ENCODE results near the gene AMFR.

AMFR gene

DNA sequence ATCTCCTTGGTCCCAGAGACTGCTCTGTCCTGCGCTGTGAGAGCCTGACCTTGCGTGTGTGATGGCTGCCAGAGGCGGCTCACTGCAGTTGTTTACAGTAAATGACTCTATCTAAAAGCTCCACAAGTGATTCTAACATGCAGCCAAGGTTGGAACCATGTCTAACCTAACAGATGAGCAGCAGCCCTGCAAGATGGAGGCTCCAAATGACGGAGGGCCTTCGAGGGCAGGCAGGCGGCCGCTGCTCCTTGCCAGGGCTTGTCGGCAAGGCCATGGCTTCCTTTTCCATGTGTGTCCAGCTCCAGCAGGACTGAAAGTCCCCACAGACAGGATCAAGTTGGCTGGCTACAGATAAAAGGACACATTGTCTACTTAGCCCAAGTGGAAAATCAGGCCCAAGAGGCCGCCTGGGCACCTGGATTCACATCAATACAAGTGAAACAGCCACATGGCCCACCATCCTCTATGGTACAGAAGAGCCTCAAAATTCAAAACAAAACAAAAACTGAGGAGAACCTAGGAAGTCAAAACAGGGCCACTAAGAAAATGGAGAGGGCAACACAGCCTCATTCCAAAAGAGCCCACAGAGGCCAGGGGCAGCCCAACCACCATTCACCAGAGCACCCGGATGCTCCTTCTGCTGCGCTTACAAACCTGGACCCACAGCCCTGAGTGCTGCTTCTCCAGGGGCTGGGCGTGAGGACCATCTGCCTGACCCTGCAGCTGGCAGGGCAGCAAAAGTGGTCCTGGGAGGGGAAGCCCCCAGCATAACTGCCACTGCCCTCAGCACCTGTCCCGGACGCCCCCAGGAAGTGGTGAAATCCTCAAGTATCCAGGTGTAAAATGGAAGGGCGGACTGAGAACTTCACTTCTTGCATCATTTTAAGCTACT lies 65.0 kb downstream of the AMFR start:
- DNase-seq = no peak

DNA sequence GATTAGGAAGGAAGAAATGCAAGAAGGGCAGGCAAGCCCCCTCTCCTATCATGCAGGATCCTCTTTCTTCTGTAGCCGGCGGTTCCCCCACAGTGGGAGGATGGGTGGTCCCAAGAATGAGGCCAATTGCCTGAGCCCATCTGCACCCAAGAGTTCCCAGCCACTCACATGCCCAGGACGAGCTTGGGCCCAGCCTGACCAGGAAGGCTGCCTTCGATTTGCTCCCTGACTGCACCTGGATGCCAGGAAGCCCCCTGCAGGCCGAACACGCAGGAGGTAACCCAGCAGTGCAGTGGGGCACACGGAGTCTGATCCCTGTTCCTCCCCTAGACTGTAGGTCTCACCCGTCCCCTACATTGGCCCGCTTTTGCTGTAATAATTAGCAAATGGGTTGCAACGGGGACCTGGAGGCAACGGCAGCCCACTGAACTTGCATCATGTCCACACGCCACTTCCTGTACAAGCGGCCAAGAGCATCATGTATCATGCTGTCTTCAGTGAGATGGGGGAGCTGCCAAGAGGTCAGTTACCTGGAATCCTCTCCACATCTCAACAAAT lies 67.5 kb downstream of the AMFR start:
- DNase-seq = no peak

DNA sequence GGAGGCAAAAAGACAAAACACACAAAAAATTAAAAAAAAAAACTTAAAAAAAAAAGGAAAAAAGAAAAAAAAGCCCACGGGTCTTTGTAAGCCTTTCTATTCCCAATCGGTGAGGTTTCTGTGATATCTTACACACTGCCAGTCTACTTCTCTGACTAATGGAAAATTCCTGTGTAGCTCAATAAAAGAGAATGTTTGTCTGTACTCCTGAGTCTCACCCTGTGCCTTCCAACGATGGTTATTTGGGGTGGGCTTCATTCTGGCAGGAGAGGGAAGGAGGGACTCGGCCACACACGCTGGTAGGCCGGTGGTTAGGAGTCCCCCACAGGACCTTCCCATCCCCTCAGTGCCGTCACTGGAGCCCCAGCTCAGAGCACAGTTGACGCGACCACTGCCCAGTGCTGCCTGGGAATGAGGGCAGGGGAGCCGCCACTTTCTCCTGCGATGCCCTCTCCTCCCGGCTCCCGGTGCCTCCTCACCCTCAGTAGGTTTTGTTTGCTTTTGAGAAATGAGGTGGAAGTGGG lies 68.0 kb downstream of the AMFR start:
- DNase-seq = no peak

DNA sequence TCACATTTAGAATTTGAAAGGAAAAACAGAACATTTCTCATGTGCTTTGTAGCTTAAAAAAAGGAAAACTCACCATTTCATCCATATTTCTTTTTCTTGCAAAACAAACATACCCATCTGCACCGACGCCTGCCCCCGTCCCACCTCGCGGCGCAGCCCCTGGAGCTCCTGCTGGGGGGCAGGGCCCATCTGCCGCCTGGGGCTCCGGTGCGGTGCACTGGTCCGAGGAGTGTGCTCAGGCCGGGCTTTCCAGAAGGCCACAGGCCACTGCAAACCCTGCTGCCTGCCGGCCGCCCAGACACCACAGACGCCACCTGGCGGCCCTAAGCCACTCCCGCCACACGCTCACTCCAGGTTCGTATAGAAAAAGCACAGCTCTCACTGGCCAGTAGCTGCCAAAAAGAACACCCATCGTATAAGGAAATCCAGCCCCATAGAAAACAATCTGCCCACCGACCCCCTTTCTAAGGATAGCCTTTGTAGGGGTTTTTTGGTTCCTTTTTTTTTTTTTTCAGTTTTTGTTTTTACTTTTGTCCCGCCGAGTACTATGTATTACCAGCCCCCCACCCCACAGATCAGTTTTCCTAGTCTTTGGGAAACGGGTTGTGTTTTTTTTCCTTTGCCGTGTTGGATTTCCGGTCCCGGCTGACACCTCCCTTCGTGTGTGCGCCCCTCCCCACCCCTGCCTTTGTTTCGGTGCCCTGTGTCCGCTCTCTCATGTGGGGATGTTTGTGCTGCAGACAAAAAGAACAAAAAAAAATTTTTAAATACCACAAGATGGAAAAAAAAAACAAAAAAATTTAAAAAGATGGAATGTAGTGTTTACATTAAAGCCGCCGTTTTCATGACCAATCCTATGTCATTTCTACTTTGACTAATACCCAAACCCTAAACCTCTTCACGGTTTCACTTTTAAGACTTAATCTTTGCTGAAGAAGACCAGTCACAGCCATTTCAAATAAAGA lies 68.8 kb downstream of the AMFR start:
- no peak for DNase-seq

DNA sequence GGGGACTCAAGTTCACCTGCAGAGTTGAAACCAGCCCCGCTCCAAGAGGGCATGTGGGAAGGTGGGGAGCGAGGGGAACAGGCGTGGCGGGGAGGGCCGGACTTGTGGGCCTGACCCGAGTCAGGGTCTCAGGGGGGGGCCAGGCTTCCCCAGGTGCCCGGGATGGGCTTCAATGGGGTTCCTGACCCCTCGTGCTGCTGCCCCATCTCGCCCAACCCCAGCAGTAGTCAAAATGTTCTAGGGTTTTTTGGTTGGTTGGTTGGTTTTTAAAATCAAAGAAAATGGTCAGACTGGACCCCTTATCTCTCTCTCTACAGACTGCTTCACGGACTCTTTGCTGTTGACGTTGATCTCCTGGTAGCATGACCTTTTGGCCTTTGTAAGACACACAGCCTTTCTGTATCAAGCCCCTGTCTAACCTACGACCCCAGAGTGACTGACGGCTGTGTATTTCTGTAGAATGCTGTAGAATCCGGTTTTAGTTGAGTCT lies 69.5 kb downstream of the AMFR start:
- no peak for DNase-seq

DNA sequence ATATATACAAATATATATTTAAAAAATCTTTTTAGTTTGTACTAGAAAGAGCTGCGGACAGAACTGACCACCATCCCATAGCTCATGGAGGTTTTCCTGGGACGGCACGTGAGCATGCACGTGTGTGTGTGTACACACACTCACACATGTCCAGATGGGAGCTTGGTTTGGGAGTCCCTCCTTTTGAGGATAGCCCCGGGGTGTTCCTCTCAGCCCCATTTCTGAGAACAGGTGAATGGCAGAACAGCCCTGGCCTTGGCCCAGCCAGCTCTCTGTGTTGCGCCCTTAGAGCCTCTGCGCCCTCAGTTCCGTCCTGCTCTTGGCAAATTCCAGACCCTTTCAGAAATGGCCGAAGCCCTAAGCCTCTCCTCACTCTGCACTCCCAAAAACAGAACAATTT lies 70.1 kb downstream of the AMFR start:
- no peak for DNase-seq

DNA sequence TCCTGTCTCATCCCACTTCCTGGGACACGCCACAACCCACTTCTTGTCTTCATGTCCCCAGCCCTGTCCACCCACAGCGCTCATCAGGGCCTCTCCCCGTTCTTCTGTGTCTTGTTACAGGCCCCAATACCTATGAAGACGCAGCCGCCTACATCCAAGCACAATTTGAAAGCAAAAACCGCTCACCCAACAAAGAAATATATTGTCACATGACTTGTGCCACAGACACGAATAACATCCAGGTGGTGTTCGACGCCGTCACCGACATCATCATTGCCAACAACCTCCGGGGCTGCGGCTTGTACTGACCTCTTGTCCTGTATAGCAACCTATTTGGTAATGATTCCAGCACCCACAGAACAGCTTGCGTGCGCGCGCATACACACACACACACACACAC lies 70.6 kb downstream of the AMFR start:
- DNase-seq = no peak

DNA sequence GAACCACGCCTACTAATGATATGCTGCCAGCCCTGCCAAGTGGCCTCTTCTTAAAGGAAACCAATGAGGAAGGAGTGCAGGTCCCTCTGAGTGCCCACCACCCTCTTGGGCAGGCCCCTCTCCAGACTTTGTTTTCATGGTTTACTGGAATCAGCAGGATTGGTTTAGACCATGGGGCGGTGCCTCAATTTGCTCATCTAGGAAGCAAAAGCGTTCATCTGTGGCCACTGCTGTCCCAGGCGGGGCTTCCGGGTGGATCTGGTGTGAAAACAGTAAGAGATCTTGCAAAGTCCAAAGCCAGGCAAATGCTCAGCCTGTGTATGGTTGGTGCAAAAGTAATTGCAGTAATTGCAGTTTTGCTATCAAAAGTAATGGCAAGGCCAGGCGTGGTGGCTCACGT lies 71.3 kb downstream of the AMFR start:
- DNase-seq = no peak

DNA sequence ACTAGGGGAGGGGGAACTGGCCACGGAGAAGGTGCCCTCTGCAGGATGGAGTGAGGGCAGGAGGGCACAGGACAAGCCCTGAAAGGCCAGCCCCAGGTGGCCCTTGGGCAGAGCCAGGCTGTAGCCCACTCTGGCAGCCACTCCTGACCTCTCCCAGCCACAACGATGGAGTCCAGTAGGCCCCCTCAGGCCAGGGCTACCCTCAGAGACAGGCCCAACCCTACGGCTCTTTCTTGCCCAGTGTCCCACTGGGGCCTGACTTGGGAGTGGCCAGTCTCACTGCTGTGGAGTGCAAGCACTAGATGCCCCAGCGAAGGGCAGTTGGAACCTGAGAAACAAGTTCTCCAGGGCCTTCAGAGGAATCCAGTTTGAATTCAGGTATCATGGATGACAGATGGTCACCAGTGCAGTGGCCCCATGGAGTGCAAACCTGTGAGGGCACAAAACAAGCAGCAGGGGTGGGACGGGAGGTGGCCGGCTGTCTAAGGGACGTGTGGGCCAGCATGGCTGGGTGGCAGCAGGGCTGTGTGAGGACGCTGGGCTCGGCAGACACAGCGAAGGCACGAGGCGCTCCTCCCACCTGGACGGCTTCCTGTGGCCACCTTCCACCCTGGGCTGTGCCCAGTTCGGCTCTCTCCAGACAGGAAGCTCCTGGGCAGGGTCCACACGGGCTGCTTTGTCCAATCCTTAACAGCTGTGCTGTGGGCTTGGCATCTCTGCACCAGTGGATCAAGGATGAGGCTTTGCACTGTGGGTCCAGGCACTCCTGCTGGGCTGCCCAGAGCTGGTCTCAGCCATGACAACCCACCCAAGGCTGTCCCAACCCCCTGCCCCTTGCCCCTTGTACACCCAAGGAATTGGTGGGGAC lies 72.1 kb downstream of the AMFR start:
- no peak for DNase-seq

DNA sequence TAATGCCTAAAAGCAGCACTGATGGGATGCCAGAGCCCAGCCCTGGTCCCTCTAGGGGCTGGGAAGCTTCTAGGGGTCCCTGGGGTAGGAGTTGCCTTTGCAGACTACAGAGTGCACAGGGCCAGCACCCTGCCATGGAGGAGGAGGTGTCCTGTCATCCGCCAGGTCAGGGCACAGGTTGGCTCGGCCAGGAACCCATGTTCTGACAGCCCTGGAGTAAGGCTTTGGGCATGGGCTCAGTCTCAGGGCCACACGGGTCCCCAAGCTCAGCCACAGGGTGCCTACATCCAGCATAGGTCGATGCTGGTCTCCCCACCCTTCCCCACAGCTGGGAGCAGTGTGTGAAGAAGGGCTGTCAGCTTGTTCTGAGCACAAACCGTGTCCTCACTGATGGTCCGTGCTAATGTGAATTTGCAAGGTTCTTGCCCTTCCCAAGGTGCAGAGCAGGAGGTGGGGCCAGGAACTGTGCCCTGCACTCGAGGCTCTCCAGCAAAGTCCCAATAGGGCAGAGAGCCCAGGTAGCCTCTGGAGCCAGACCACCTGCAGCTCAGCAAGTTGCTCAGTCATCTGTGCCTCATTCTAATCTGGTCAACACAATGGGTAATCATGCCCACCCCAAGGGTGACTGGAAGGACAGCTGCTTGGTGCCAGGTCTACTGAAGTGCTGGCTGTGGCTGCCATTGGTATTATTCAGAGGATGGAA lies 72.8 kb downstream of the AMFR start:
- no peak for DNase-seq

DNA sequence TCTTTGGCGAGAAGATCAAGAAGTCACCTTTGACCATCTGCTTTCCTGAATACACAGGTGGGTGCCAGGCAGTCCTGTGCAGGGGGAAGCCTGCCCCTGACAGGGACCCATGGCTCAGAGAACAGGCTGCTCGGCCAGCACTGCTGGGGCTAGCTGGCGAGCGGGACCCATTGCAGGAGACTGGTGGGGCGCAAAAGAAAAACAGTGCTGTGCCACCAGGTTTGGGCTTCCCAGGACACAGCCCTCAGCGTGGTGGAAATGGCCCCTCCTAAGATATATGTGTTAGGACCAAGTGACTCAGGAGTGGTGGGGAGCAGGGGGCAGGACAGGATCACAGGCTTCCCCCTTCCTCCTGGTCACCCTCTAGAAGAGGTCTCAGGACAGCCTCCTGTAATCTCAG lies 73.9 kb downstream of the AMFR start:
- no peak for DNase-seq

DNA sequence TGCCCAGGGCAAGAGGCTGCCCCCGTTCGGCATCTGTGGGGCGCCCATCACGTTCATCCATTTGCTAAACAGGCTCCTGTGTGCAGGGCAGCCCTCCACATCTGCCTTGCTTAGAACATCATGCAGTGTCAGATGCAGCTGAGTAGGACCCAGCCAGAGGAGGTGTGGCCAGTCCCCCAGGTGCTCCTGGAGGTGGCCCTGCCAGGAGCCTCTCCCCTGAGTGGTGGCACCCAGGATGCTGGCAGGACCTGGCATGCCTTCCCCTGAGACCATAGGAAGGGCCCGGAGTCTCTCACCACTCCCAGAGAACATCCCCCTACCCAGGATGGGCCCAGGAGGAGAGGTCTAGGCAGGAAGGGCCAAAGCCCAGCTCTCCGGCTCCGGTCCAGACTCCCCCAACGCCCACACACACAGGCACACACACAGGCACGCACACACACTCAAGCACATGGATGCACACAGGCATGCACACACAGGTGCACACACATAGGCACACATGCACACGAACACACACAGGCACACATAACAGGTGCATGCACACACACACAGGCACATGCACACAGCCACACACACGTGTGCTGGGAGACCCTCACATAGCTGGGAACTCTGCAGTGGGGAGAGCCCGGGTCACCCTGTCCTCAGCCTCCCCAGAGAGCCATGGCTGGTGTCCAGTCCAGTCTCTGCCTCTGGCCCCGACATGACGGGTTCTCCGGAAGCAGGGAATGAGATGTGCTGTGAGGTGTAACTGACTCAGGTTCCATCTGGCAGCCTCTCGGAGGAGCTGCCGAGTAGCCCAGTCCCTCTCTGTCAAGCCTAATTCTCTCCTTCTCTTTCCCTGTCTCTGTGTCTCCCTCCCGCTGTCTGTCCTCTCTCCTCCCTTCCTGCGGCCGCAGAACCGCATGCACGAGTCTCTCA lies 74.6 kb downstream of the AMFR start:
- DNase-seq = no peak

DNA sequence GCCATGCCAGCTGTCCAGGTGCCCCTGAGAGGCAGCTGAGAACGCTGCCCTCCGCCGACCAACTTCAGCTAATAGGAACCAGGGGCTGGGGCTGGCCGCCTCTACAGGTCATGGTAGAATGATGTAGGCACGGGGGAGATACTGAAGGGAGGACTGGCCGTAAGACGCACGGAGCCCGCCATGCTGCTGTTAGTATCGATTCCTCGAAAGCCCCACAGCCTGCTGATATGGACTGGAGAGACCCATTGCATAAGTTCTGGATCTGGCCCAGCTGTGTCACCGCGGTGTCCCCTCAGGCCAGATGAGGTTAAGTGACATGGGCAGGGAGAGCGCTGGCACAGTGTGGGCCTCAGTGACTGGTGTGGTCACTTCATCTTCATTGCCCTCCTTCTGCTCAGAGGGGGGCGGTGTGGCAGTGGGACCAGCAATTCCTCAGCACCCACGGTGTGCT lies 75.6 kb downstream of the AMFR start:
- no peak for DNase-seq

DNA sequence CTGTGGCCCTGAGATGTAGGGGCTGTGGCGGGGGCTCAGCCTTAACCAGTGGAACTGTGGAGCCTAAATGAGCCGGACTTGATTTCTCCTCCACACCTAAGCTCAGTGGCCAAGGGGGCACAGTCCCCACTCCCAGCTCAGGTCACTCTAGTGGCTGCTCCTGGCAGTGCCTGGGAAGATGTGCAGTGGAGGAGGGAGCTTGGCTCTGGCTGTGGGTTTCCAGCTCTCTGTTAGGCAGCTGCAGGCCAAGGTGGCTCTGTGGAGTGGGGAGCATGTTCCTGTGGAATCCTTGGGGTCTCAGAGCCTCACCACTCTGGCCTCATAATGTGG lies 76.3 kb downstream of the AMFR start:
- no peak for DNase-seq

DNA sequence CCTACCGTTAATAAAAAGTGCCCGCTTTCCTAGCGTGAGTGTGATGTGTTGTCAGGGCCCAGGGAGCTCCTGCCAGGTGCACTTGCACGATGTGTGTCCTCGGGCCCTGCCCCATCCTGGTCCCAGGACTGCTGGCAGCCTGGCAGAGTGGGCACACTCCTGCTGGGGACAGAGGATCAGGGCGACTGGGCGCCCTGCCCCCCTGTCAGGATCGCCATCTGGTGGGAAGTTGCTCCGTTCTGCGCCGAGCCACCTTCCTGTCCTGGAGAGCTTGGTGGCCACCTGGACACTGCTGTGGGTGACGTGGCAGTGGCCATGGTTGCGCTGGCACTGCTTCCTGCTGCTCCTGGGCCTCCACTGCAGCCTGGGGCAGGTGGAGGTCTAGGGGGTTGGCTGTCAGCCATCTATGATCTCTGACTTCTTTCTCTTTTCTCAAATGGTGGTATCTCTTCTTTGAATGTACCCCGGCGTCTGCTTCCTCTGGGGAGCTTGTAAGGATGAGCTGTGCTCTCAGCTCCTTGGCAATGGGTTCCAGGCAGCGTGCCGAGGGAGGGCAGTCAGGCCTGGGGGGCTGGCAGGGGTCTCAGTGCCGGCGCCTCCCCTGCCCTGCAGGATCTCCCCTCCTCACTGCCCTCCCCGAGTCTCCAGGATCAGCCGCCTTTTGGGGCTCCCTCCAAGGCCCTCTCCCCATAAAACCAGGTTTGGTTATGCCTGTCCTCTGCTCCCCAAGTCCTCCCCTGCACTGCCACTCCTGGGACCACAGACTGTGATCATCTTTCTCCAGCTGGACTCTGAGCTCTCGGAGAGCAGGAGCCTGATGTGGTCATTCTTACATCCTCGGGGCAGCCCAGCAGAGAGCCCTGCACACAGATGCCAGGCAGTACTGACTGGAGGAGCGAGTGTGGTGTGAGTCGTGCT lies 76.9 kb downstream of the AMFR start:
- no peak for DNase-seq

DNA sequence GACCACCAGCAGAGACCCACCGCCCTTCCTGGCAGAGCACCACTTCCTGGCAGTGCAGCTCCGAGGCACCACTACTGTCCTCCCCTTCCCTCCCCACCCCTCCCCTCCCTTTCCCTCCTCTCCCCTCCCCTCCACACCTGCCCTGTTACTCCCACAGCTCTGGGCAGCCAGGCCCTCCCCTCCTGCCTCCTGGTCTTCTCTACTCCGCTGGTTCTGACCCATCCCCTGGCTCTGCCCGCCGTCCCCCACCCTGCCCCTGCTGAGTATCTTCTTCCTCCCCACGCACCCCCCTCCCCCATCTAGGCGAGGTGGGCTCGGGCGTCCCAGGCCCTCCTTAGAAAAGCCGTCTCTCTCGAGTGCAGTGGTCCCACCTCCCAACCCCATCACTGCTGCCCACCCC lies 77.7 kb downstream of the AMFR start:
- no peak for DNase-seq

DNA sequence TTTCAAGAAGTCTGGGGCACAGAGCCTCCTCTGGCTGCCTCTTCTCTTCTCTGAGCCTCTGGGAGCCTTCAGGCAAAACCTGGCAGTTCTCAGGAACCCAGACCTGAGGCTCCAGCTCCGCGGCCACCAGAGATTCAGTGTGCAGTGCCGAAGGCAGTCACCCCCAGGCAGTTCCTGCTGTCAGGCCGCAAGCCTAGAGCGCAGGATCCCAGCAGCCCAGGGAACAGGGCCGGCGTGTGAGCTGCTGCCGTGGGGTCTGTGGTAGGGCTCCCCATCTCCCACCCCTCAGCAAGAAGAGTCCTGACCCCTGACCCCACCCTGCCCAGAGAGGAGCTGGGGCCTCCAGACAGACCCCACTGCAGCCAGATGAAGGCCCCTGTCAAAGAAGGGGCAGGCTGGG lies 78.2 kb downstream of the AMFR start:
- no peak for DNase-seq

DNA sequence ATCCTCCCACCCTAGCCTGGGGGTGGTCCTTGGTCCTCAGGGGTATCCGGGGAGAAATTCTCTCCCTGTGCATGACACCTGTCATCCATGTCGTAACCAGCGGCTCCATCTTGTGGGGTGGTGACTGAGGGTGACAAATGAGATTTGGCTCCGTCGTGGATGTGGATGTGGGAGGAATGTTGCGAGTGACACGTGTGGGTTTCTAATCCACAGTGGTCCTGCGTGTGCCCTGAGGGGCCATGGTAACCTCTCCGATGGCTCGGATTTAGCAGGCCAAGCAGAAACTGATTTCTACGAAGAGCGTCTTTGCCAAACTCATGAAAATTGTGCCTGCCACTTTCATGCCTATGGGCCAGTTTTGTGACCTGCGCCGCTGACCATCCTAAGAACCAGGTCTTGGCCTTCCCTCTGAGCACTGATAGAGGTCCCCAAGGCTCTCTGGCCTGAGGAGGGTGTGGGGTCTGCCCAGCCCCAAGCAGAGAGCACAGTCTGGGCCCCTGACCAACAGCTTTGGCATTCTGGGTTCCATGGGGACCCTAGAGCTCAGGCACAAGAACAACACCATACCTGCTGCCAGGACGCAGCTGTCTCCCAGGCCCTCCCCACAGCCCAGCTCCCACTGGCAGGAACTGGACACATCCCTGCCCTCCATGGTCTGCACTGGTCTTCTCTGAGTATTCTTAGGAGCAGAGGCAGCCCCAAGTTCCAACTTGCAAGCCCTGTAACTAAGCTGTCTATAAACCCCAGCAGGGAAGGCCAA lies 79.0 kb downstream of the AMFR start:
- DNase-seq = no peak

Data from GDM1 (cell line).